Lower leg skin (tissue), 3 donors: Measurements from ENCODE around the gene LCN2.

Source experiments
- POLR2A ChIP-seq, 2 donors: fragments of 450-650 bp; IDR thresholded peaks; one replicate each; pipeline ENCODE4 v1.6.1; 2016 to 2017; ENCODE audit warnings: antibody characterized with exemption in 2 of 2, mild to moderate bottlenecking in 1 of 2, moderate library complexity in 1 of 2
- TF ChIP-seq, protein P1 (sequence below), 3 donors: fragments of 450-650 bp; IDR thresholded peaks; one replicate each; pipeline ENCODE4 v1.5.1; 2016; ENCODE audit warnings: antibody characterized with exemption in 3 of 3, mild to moderate bottlenecking in 3 of 3, moderate library complexity in 2 of 3

DNA sequence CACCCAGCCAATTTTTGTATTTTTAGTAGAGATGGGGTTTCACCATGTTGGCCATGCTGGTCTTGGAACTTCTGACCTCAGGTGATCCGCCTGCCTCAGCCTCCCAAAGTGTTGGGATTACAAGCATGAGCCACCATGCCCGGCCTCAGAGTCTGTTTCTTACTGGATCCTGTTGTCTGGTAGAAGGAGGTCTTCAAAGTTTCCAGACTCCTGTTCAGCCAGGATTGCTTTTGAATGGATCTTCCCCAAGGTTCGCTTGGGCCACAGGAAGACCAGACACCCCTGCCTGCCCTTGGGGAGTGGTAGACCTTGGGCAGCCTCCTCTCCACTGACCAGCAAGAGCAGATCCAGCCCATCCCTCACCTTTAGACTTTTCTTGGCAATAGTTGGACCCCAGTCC lies 7.6 kb upstream of the LCN2 start:
- TF ChIP-seq, protein P1, sequence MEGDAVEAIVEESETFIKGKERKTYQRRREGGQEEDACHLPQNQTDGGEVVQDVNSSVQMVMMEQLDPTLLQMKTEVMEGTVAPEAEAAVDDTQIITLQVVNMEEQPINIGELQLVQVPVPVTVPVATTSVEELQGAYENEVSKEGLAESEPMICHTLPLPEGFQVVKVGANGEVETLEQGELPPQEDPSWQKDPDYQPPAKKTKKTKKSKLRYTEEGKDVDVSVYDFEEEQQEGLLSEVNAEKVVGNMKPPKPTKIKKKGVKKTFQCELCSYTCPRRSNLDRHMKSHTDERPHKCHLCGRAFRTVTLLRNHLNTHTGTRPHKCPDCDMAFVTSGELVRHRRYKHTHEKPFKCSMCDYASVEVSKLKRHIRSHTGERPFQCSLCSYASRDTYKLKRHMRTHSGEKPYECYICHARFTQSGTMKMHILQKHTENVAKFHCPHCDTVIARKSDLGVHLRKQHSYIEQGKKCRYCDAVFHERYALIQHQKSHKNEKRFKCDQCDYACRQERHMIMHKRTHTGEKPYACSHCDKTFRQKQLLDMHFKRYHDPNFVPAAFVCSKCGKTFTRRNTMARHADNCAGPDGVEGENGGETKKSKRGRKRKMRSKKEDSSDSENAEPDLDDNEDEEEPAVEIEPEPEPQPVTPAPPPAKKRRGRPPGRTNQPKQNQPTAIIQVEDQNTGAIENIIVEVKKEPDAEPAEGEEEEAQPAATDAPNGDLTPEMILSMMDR (IDR thresholded peaks at IDR 0.05), result no peak
- no peak for TF ChIP-seq POLR2A (IDR thresholded peaks at IDR 0.05)
